Caco-2 (cell line): ENCODE data around the gene SLF2. TPM values are rescaled to one million over a fixed set of nuclear protein-coding genes. Genes with fewer than 3 reads are reported as not detected.
A peak's percentile ranks its signal among the peaks of the same experiment; 100 is the strongest.

Experiments
- BruUV-seq: library from RNA; stranded (reverse); fragments of 400-500 nt; replicated peaks from 2 replicates; lab custom pipeline; 2021; lab: Mats Ljungman, UMichigan
- CTCF ChIA-PET: fragments of 300-600 bp; sonication (Branson Sonifier 250); formaldehyde crosslinking; loops from one replicate; lab custom pipeline; 2022; ENCODE audit warnings: antibody characterized with exemption; lab: Charles Lee
- POLR2A ChIA-PET: fragments of 300-600 bp; sonication (Branson Sonifier 250); formaldehyde crosslinking; loops from one replicate; lab custom pipeline; 2022; ENCODE audit warnings: antibody characterized with exemption; lab: Charles Lee
- DNase-seq, 2 experiments: peaks; one replicate each; pipeline versions ENCODE4 v3.0.0 to v3.0.0-alpha.2; 2020 to 2022
- H3K27me3 ChIP-seq: replicated peaks from 2 replicates; pipeline ENCODE4 v1.6.0; 2011; ENCODE audit warnings: low read length; ENCODE audit not compliant: control insufficient read depth, insufficient read depth
- H3K36me3 ChIP-seq: 2 replicates; pipeline ENCODE4 v1.5.1; 2011; ENCODE audit warnings: low read length; ENCODE audit not compliant: control insufficient read depth, insufficient read depth
- H3K4me1 ChIP-seq: fragments of 250-450 bp; sonication (Bioruptor Pico); 2 replicates; pipeline ENCODE4 v1.5.1; 2020; ENCODE audit warnings: mild to moderate bottlenecking
- H3K4me3 ChIP-seq: 2 replicates; pipeline ENCODE4 v1.5.1; 2011; ENCODE audit warnings: low read depth, mild to moderate bottlenecking, control low read depth, low read length
- H3K9me3 ChIP-seq: fragments of 250-450 bp; sonication (Bioruptor Pico); 2 replicates; pipeline ENCODE4 v1.5.1; 2020; ENCODE audit warnings: mild to moderate bottlenecking, moderate library complexity
- H3K27ac Mint-ChIP-seq: one replicate; pipeline ENCODE4 v1.8.0; 2022; ENCODE audit warnings: mixed read lengths; ENCODE audit not compliant: unreplicated experiment
- H3K27me3 Mint-ChIP-seq: one replicate; pipeline ENCODE4 v1.8.0; 2022; ENCODE audit warnings: mixed read lengths; ENCODE audit not compliant: insufficient read depth, unreplicated experiment
- H3K36me3 Mint-ChIP-seq: one replicate; pipeline ENCODE4 v1.8.0; 2022; ENCODE audit warnings: mild to moderate bottlenecking, mixed read lengths; ENCODE audit not compliant: insufficient read depth, unreplicated experiment
- H3K4me1 Mint-ChIP-seq: one replicate; pipeline ENCODE4 v1.8.0; 2022; ENCODE audit warnings: low read depth, mixed read lengths; ENCODE audit not compliant: unreplicated experiment
- H3K4me3 Mint-ChIP-seq: one replicate; pipeline ENCODE4 v1.8.0; 2022; ENCODE audit warnings: mild to moderate bottlenecking, moderate library complexity, mixed read lengths; ENCODE audit not compliant: unreplicated experiment
- H3K9me3 Mint-ChIP-seq: one replicate; pipeline ENCODE4 v1.8.0; 2022; ENCODE audit warnings: mixed read lengths; ENCODE audit not compliant: unreplicated experiment
- intact Hi-C: fragments of 100-400 bp; cut with micrococcal nuclease; formaldehyde crosslinking; loops from one replicate; pipeline ENCODE4 v1.10.0; 2022; ENCODE audit not compliant: unreplicated experiment
- total RNA-seq: library from RNA; stranded (reverse); gene quantifications from 2 replicates; pipeline ENCODE4 v1.2.3, GENCODE V29; 2022
- TF ChIP-seq, protein P1 (sequence below), 2 experiments: fragments of 200-600 bp in 1 of 2; IDR thresholded peaks; 1 replicate in 1 of 2; 2 replicates in 1 of 2; pipeline versions ENCODE4 v1.5.1 to v1.8.0; 2011 to 2022; ENCODE audit warnings: antibody characterized with exemption in 1 of 2, control low read depth in 1 of 2, inconsistent platforms in 1 of 2, low read depth in 1 of 2, low read length in 1 of 2, mild to moderate bottlenecking in 1 of 2, moderate library complexity in 1 of 2; ENCODE audit not compliant: insufficient read depth in 1 of 2, severe bottlenecking in 1 of 2, unreplicated experiment in 1 of 2

The SLF2 gene
- total RNA-seq, 1 experiment from 2014 or later = 25.2 TPM

DNA sequence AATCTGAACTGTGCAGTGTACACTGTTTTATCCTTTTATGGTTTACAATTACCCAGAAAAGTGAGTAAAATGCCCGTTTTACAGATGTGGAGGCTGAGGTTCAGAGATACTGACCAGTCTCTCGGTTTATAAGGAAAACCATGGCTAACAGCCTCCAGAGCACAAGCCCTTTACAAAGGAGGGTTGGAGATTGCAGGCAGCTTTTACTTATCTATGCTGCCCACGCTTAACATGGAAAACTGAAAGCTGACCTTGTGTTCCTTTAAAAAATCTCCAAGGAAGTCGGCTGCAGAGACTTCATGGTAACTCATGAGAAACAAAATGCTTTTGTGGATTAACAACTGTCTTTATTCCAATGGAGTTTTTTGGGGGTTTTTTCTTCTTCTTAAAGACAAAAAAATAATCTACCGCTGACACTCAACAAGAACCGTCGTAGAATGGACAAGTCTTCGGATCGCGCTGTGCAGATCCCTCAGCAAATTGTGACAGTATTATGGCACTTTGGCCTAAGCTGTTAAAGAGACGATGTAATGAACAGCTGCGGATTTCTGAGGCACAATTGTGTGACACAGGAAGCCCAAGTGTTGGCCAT, 654 bp upstream of the SLF2 start:
- POLR2A ChIA-PET = interaction anchor here (1.2 kb wide), 1 partner anchor 376 kb away, joined by 3 read pairs; the partner anchor contains the start of gene HIF1AN
- no peak for DNase-seq
- 0 out of 2 replicates have a peak, but pooled peaks cover 4% of the 10 kb centered on the region for H3K4me1 ChIP-seq
- H3K9me3 ChIP-seq = no peaks in the 10 kb centered on the region
- TF ChIP-seq, protein P1, sequence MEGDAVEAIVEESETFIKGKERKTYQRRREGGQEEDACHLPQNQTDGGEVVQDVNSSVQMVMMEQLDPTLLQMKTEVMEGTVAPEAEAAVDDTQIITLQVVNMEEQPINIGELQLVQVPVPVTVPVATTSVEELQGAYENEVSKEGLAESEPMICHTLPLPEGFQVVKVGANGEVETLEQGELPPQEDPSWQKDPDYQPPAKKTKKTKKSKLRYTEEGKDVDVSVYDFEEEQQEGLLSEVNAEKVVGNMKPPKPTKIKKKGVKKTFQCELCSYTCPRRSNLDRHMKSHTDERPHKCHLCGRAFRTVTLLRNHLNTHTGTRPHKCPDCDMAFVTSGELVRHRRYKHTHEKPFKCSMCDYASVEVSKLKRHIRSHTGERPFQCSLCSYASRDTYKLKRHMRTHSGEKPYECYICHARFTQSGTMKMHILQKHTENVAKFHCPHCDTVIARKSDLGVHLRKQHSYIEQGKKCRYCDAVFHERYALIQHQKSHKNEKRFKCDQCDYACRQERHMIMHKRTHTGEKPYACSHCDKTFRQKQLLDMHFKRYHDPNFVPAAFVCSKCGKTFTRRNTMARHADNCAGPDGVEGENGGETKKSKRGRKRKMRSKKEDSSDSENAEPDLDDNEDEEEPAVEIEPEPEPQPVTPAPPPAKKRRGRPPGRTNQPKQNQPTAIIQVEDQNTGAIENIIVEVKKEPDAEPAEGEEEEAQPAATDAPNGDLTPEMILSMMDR (IDR thresholded peaks at IDR 0.05; ENCODE audit: insufficient read depth in 1 of 2, low read depth in 1 of 2, low read length in 1 of 2, severe bottlenecking in 1 of 2, unreplicated experiment in 1 of 2) = no peak
- H3K4me3 Mint-ChIP-seq = peak overlapping the region; percentile 98
- BruUV-seq = TSS peak; percentile 77
- peaks cover 14% of the 10 kb centered on the region for H3K4me1 Mint-ChIP-seq
- CTCF ChIA-PET = interaction anchor here (1.8 kb wide), 1 partner anchor 33 kb away, joined by 8 read pairs; no protein-coding TSS in a partner anchor
- intact Hi-C loops = loop anchor here (2.0 kb wide), 1 partner anchor 31 kb away; no protein-coding TSS in a partner anchor
- peak overlapping the region; percentile 45 for H3K4me3 ChIP-seq
- H3K9me3 Mint-ChIP-seq = no peaks in the 10 kb centered on the region
- H3K36me3 Mint-ChIP-seq = peaks cover 19% of the 10 kb centered on the region
- H3K27me3 Mint-ChIP-seq = no peaks in the 10 kb centered on the region
- no peaks in the 10 kb centered on the region for H3K36me3 ChIP-seq
- H3K27ac Mint-ChIP-seq = peak overlapping the region; percentile 91
- no peaks in the 10 kb centered on the region for H3K27me3 ChIP-seq

DNA sequence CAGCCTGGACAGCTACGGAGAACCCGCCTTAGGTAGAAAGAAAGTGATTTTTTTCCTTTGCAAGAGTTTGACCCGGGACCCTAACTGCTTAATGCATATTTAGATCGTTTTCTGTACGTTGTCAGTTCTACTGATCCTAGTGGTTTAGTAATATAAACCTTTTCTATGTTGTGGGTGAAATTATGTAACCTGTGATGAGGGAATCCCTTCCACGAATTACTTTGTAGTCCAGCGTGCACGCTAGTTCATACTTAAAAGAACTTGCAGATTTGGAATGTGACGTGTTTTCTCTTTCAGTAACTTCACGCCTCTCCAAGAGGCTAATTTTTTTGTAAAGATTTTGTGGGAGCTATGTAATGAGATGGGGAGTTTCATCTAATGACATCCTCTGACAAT, 705 bp downstream of the SLF2 start:
- ChIA-PET CTCF (interaction anchor here (1.0 to 1.8 kb wide), 3 partner anchors 35 to 182 kb away, joined by 3 to 8 read pairs (median 3); no protein-coding TSS in a partner anchor), POLR2A (interaction anchor here (1.0 kb wide), 1 partner anchor 540 kb away, joined by 3 read pairs; no protein-coding TSS in a partner anchor)
- TF ChIP-seq, protein P1 (IDR thresholded peaks at IDR 0.05; ENCODE audit: insufficient read depth in 1 of 2, low read depth in 1 of 2, low read length in 1 of 2, severe bottlenecking in 1 of 2, unreplicated experiment in 1 of 2) = no peak
- Mint-ChIP-seq H3K36me3 (peaks cover 25% of the 10 kb centered on the region), H3K27ac (peak overlapping the region; percentile 91), H3K27me3 (no peaks in the 10 kb centered on the region), H3K9me3 (no peaks in the 10 kb centered on the region), H3K4me1 (peaks cover 14% of the 10 kb centered on the region), H3K4me3 (peak overlapping the region; percentile 98)
- DNase-seq = no peak
- BruUV-seq = TSS peak; percentile 45
- no peaks in the 10 kb centered on the region for H3K27me3 ChIP-seq
- no peaks in the 10 kb centered on the region for H3K9me3 ChIP-seq
- 0 out of 2 replicates have a peak, but pooled peaks cover 4% of the 10 kb centered on the region for H3K4me1 ChIP-seq
- no peaks in the 10 kb centered on the region; the same call in 1 of the 2 replicates for H3K36me3 ChIP-seq
- intact Hi-C loops = loop anchor here (2.0 kb wide), 1 partner anchor 33 kb away; no protein-coding TSS in a partner anchor
- H3K4me3 ChIP-seq = peak overlapping the region; percentile 100

DNA sequence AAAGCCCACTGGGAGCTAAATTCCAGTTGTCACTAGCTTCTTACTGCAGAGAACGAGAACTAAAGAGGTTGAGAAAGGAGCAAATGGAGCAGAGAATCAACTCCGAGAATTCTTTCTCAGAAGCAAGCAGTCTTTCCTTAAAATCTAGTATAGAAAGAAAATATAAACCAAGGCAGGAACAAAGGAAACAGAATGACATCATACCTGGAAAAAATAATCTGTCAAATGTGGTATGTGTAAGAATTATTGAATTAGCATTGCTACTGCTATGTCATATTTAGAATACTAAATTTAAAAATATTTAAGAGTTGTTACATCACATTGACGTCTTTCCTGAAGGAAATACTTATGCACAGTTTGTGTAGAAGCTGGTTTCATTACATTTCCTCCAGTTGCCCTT, 4.3 kb downstream of the SLF2 start:
- TF ChIP-seq, protein P1 (IDR thresholded peaks at IDR 0.05; ENCODE audit: insufficient read depth in 1 of 2, low read depth in 1 of 2, low read length in 1 of 2, severe bottlenecking in 1 of 2, unreplicated experiment in 1 of 2) = no peak
- Histone ChIP-seq H3K4me1 (no peaks in the 10 kb centered on the region), H3K27me3 (no peaks in the 10 kb centered on the region), H3K36me3 (no peaks in the 10 kb centered on the region; the same call in 1 of the 2 replicates), H3K9me3 (no peaks in the 10 kb centered on the region), H3K4me3 (no peak overlapping the region)
- Mint-ChIP-seq H3K9me3 (no peaks in the 10 kb centered on the region), H3K36me3 (peaks cover 40% of the 10 kb centered on the region), H3K4me3 (no peak overlapping the region), H3K27me3 (no peaks in the 10 kb centered on the region), H3K27ac (no peak overlapping the region), H3K4me1 (peaks cover 14% of the 10 kb centered on the region)
- DNase-seq = no peak
- intact Hi-C loops = no loop called here
- BruUV-seq = no TSS peak
- CTCF ChIA-PET = no interaction called here
- POLR2A ChIA-PET = no interaction called here
